Stimulated activated CD4-positive, alpha-beta T cell treated with anti-CD3 and anti-CD28 coated beads, Interleukin-2, amount 100 ng/mL, for 48 hours (primary cell): ENCODE measurements around the gene ASB10.

Source experiments
- DNase-seq, 2 donors: peaks; one replicate each; pipeline ENCODE4 v3.0.0-alpha.2; 2020

Gene ASB10

GRCh38 chr7:151209588-151209987 is 22.5 kb upstream of the ASB10 start:
- no peak for DNase-seq

GRCh38 chr7:151208253-151208862 is 21.3 kb upstream of the ASB10 start:
- DNase-seq = no peak

- no peak for DNase-seq
Observed at GRCh38 chr7:151207804-151208203, 20.8 kb upstream of the ASB10 start.

GRCh38 chr7:151207315-151207714 is 20.3 kb upstream of the ASB10 start:
- no peak for DNase-seq

- DNase-seq = no peak
Observed at GRCh38 chr7:151206914-151207313, 19.9 kb upstream of the ASB10 start.

- no peak for DNase-seq
Observed at GRCh38 chr7:151205730-151206129, 18.7 kb upstream of the ASB10 start.

- DNase-seq = no peak
Observed at GRCh38 chr7:151204383-151205032, 17.5 kb upstream of the ASB10 start.

- no peak for DNase-seq
Observed at GRCh38 chr7:151202836-151203235, 15.8 kb upstream of the ASB10 start.

- no peak for DNase-seq
Observed at GRCh38 chr7:151201751-151202150, 14.7 kb upstream of the ASB10 start.

GRCh38 chr7:151201344-151201743 is 14.3 kb upstream of the ASB10 start:
- no peak for DNase-seq

GRCh38 chr7:151198945-151199848 is 12.1 kb upstream of the ASB10 start:
- no peak for DNase-seq

- no peak for DNase-seq
Observed at GRCh38 chr7:151197932-151198331, 10.9 kb upstream of the ASB10 start.

GRCh38 chr7:151195616-151196450 is 8.8 kb upstream of the ASB10 start:
- no peak for DNase-seq

GRCh38 chr7:151194188-151194587 is 7.1 kb upstream of the ASB10 start:
- DNase-seq = no peak

- no peak for DNase-seq
Observed at GRCh38 chr7:151193203-151193978, 6.3 kb upstream of the ASB10 start.

- no peak for DNase-seq
Observed at GRCh38 chr7:151192002-151192539, 5.0 kb upstream of the ASB10 start.

GRCh38 chr7:151191544-151191943 is 4.5 kb upstream of the ASB10 start:
- DNase-seq = no peak

GRCh38 chr7:151189038-151189437 is 2.0 kb upstream of the ASB10 start:
- DNase-seq = no peak

GRCh38 chr7:151188252-151188542 is 1.1 kb upstream of the ASB10 start:
- no peak for DNase-seq

- no peak for DNase-seq
Observed at GRCh38 chr7:151187409-151188251, 580 bp upstream of the ASB10 start.
